ENCODE data around the gene RAX2.
"Not testable (repeated sequence)": the region's sequence is repeated elsewhere in the genome, so short reads cannot be mapped to it uniquely, and the experiment has no call there.

The RAX2 gene

DNA sequence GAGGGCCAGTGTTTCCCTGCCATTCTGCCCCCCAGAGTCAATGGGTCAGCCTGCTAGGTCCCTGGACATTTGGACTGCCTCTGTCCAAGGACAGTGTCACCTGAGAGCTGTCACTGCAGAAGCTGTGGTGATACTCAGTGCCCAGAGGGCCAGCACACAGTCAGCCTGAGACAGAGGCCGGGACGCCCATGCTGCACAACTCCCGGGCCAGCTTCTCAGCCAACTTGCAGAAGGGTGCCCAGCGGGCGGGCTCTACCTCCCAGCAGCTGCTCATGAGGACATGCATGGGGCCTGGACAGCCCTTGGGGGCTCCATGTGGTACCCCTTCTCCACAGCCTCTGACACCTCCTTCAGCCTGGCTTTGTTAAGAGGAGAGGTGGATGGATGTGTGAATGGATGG lies 3.8 kb upstream of the RAX2 start:
- DNase-seq, result no peak

DNA sequence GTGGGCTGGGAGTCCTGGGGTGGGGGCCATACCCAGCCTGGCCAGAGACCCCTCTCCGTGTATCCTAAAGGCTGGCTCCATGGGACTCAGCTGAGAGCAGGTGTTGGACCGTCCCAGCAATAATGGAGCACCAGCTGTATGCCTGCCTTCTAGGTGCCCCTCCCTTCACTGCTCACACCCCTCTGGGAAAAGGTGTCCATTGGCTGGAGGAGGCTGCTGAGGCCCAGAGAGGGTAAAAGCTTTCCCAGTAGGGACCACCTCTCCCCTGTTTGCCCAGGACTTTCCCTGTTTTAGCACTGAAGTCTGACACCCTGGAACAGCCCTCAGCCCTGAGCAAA lies 3.3 kb upstream of the RAX2 start:
- DNase-seq, result no peak

DNA sequence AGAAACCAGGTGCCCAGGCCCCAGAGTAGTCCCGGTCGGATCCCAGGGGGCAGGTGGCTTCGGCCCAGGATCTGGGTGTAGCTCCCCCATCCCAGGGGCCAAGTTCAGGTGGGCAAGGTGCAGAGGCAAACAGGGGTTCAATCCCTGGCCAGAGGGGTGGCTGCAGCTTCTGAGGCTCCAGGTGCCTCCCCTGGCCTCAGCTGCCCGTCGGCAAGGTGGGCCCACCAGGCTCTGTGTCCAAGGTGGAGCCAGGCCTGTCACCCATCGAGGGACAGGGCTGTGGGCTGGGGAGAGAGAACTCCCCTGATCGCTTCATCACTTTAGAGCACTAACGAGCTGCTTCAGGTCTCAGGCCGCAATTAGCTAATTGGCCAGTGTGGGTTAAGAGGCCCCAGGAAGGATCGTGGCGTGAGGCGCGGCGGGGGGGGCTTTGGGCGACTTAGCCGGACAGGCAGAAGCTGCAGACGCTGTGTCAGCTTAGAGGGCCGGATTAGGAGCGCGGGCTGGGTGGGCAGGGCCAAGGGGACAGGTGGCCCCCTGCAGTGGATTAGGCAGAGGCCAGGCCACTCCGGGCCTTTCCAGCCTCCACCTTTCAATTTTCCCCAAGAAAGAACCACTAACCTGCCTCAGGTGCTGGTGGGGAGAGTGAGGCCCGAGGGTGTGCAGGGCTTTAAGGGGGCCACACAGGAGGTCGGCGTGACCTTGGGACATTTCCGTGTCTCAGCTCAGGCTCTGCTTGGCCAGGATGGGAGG lies 2.8 kb upstream of the RAX2 start:
- no peak for DNase-seq

DNA sequence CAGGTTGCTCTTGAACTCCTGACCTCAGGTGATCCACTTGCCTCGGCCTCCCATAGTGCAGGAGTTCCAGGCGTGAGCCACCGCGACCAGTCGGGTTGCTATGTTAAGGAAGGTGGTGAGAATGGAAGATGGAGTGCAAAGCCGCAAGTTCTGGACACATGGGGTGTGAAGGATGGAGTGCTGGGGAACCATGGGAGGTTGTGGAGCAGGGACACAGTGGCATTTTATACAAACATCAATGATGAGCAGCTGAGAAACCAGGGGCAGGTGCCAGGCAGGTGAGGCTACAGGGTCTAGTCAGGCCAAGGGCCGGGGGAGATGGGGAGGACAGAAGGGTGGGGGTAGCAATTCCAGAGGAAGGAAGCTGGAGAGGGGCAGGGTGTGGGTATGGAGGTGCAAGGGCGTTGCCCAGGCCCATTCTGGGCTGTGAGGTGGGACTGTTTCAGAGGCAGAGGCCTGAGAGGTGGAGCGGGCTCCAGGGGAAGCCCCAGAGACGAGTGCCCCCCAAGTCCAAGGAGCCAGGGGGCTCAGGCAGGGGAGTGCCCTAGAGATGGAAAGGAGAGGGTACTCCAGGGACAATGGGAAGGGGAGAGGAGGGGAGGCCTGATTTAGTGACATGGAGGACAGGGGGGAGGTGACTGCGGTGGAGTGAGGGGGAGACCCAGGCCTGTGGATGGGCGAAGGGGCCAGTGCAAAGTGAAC lies 1.9 kb upstream of the RAX2 start:
- no peak for DNase-seq

DNA sequence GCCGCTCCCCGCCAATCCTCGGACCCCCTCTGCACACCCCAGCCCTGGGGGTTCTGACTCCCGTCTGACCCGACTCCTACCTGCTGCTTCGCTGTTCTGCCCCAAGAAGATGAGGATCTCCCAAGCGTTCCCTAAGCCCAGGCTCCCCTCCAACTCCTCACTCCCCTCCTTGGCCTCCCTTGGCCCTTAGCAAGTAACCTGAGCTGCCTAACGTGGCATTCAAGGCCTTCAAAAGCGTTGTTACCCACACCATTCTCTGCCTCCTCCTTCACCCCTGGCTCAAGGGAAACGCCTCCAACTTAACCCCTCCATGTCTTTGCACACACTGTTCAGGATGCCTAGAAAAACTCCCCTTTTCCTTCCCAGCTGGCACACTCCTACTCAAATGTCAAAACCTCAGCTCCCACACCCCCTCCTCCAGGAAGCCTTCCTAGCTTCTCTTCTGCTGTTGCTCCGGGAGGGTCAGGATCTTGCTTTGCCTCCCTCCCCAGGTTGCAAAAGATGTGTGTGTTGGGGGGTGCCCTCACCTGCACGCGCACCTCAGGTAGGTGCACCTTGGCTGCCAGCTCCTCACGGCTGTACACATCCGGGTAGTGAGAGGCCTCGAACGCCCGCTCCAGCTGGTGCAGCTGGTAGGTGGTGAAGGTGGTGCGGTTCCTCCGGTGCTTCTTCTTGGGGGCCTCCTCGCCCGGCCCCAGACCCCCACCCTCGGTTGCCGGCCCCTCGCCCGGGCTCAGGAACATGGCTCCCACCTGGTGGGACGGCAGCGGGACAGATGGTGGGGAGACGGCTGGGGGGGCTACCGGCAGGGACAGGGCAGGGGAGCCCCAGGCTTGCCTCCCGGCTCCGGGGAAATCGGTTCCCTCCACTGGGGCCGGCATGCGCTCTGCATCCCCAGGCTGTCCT lies 775 bp downstream of the RAX2 start:
- DNase-seq, result no peak

DNA sequence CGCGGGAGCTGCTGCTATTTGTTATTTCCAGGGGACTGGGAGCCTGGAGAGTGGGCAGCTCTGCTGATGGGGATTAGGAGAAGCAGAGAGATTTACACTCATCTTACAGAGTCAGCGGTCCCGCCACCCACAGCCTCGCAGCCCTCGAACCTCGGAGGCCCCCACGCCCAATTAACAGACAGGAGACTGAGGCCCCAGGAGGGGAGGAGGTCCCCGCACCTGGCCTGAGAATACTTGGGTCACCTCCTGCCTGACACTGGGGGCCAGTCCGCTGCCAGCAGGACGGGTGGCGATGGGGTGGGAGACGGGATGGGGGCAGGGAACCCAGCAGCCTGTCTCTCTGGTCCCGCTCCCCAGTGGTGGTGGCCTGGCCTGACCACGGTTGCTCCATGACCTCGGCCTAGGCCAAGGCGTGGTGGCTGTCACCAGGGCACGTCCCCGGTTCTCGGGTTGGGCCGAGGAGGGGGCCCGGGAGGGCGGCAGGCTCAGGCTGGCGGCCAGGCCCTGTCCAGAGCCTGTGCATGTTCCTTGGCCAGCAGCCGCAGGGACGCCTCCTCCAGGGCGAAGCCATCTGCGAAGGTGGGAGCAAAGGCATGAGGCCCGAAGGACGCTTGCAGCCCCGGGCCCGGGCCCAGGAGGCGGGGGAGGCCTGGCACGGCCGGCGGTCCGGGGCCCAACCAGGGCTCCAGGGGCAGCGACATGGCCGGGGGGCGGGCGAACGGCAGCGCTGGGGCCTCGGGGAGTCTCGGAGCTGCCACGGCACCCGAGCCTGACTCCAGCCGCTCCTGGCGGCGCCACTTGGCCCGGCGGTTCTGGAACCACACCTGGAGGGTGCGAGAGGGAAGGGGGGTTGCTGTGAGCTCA lies 1.7 kb downstream of the RAX2 start:
- no peak for DNase-seq

DNA sequence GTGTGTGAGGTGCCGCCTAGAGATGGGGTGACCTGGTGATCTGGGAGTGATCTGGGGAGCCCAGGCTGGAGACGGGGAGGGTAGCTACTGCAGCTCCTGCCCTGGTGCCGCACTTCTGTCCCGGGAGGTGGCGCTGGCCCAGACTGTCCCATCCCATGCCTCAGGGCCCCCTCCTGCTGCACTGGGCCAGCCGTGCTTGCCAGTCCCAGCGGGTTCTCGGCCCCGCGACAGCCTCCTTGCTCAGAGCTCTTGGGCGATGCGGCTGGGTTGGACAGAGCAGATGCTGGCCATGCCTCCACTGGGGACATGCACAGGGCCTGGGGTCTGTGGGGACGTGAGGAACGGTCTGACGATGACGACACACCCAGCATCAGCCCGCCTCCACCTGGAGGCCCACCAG lies 2.5 kb downstream of the RAX2 start:
- no peak for DNase-seq

DNA sequence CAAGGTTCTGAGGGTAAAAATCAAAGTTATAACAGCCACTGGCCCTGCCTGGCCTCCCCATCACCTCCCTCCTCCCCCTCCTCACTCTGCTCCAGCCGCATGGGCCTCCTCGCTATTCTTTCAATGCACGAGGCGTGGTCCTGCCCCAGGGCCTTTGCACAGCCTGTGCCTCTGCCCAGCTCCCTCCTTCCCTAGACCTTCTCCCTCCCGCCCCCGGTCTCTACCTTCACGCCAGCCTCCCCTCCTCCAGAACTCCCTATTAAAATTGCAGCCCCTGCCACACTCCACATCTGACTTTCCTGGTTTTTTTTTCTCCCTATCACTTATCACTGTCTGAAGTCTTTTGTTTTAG lies 3.3 kb downstream of the RAX2 start:
- no peak for DNase-seq

DNA sequence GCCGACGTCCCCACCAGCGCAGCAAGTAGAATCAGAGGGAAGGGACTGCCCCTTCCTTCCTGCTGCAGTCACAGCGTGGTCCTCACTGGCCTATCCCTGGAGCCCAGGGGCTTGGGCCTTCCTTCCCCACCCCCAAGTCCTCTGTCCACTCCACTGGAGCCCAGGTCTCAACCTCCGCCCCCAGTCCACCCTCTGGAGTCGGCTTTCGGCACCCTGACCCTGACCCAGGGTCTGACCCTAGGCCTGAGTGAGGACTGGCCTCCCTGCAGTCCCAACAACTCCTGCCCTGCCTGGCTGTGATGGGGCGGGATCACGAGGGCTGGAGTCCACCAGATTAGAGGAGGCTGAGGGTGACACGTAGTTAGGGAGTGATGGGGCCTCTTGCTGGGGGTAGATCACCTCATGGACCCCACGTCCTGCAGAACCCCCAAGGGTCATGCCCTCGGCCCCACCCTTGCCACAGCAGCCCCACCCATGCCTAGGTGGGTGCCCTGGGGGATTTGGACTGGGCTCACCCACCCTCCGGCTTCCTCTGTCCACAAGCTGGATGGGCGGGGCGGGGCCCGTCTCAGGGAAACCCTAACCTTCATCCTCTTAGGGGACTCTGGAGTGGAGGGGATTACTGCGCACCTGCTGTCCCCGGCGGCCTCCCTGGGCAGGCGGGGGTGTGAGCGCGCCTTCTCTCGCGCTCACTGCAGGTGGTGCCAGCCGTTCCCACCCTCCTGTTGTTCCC lies 3.8 kb downstream of the RAX2 start:
- DNase-seq, result no peak

DNA sequence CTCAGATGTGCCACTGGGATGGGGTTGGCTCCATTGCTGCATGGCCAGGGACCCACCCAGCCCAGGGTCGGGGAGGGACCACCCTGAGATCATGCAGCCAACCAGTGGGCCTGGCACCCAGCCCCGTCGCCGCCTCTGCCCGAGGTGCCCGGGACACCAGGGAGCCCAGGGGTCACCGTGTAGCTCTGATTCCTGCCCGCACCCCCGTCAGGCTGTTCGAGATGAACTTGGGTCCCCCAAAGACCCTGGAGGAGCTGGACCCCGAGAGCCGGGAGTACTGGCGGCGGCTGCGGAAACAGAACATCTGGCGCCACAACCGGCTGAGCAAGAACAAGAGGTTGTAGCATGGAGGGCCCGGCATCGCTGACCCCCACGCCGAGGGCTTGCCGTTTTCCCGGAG lies 5.0 kb downstream of the RAX2 start:
- DNase-seq, result no peak

DNA sequence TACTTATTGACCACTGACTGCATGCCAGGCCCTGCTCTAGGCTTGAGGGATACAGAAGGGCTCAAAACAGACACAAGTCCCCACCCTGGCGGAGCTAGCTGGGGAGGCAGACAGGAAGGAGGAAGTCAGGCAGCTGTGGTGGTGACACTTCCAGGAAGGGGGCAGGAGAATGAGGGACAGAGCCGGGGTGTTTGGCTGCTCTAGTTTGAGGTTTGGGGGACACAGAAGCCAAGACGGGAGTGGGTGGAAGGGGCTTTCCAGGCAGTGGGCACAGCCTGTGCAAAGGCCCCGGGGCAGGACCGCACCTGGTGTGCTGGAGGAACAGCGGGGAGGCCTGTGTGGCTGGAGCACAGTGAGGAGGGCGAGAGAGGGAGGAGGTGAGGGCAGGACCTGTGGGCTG lies 5.5 kb downstream of the RAX2 start:
- DNase-seq, result no peak

DNA sequence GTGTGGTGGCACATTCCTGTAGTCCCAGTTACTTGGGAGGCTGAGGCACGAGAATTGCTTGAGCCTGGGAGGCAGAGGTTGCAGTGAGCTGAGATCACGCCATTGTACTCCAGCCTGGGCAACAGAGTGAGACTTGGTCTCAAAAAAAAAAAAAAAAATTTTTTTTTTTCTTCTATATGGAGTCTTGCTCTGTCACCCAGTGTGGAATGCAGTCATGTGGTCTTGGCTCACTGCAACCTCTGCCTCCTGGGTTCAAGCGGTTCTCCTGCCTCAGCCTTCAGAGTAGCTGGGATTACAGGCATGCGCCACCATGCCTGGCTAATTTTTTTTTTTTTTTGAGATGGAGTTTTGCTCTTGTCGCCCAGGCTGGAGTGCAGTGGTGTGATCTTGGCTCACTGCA lies 6.3 kb downstream of the RAX2 start:
- not testable (repeated sequence) for DNase-seq

DNA sequence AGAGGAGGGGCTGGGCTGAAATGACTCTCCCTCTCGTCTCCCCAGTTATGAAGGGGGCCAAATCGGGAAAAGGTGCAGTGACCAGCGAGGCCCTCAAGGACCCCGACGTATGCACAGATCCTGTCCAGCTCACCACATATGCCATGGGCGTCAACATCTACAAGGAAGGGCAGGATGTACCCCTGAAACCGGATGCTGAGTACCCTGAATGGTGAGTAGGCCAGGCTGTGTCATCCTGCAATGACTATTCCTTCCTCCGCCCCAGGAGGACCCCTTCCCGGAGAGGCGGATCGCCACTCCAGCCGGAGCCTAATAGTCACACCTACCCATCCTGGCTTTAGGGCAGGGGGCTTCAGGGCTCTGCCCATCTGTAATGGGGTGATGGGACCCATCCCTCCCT lies 6.9 kb downstream of the RAX2 start:
- no peak for DNase-seq

DNA sequence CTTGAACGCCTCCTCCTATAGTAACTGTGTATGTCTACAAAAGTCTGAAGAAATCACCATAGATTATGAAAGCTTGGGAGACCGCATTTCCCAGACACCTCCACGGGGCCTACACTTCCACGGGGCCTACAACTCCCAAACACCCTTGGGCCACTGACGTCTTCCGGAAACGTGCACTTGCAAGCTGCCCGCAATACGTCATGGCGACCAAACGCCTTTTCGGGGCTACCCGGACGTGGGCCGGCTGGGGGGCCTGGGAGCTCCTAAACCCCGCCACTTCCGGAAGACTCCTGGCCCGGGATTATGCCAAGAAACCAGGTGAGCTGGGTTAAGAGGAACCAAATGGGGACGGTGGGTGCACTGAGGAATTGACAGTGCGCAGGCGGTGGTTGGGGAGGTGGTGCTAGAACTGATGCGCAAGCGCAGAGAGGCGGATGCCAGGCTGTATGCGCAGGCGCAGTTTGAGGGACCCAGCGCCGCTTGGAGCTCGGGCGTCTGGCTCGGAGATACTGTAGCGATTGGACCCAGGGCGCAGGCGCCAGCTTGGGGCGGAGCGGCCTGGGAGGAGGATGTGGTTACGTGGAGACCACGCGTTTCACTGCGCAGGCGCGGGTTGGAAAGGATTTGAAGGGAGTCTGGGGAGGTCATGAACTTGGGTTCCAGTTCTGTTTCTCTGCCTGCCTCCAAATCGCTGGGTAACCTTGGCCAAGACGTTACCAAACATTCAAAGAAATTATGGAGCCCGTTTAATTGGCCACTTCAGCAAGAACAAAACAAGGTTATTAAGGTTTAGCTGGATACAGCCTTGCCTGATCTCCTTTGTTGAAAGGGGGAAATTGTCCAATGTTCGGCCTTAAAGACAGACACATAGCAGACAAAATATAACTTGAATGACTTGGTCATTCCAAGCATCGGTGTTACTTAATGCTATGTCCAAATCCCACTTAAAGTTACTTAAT lies 9.2 kb downstream of the RAX2 start, which contains the start of gene MRPL54:
MRPL54 (plus strand) TSS at position 182 of the 959 bp plus-strand sequence; CDS start at position 201, 19 bp downstream.
- DNase-seq, result peak; percentile 99

DNA sequence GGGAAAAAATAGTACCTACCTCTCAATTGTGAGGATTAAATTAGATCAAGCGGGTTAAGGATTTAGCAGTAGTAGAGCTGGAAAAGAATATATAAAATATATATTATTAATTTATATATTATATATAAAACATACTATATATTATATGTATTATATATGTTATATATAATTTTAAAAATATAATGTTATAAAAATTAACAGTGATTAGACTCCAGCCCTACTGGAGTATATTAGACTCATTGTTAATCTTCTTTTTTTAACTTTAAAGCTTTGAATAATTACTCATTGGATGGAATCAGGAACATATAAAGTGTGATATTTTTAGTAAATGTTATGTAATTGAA lies 9.9 kb downstream of the RAX2 start:
- no peak for DNase-seq

DNA sequence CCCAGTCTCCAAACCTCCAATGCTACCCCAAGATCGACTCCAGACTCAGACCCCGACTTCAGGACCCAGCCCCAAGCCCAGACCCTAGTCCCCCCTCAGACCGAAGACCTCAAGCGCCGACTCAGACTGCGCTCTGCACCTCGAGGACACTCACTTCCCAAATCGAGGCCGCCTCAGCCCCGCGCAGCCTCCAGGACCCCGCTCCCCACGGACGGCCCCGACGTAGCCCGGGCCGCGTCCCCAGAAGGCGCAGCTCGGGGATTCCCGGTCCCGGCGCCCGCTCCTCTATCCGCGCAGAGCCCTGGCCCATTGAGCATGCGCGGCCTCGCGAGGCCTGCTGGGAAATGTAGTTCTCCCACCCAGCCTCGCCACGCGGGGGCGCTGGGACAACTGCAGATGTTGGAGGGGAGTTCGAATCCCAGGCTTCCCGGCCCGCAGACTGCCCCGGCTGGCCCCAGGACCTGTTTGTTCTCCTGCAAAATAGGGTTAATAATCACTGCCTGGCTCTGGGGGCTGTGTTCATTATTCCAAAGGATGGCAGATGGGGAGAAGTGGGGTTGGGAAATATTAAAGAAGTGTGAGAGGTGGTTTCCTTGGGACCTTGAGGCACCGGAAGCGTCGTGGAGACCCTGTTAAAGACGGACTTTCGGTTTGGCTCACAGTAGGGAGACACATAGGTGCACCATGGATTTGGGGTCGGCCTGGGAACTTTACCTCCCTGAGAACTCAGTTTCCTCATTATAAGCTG lies 10.5 kb downstream of the RAX2 start, which contains the start of gene APBA3:
APBA3 (minus strand) TSS at position 311 of the 748 bp plus-strand sequence. CDS start 1,428 bp downstream, outside the sequence.
- peak; percentile 97 for DNase-seq

DNA sequence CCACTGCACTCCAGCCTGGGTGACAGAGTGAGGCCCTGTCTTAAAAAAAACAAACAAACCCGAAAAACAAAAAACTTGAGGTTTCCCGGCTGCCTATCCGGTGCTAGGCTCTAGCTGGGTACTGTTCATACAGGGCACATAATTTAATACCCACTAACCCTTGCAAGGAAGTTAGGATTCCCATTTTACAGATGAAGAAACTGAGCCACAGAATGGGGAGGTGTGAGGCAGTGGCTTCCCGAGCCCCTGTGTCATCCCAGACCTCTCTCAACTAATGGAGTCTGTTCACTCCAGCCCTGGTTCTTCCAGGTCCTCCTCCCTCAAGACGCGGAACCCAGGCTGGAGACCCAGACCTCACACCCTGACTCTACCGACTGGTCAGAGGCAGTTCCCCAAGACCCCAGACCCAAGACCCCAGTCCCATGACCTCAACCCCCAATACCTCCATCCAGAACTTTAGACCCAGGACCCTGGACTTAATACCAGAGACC lies 11.1 kb downstream of the RAX2 start:
- DNase-seq, result peak; percentile 43

DNA sequence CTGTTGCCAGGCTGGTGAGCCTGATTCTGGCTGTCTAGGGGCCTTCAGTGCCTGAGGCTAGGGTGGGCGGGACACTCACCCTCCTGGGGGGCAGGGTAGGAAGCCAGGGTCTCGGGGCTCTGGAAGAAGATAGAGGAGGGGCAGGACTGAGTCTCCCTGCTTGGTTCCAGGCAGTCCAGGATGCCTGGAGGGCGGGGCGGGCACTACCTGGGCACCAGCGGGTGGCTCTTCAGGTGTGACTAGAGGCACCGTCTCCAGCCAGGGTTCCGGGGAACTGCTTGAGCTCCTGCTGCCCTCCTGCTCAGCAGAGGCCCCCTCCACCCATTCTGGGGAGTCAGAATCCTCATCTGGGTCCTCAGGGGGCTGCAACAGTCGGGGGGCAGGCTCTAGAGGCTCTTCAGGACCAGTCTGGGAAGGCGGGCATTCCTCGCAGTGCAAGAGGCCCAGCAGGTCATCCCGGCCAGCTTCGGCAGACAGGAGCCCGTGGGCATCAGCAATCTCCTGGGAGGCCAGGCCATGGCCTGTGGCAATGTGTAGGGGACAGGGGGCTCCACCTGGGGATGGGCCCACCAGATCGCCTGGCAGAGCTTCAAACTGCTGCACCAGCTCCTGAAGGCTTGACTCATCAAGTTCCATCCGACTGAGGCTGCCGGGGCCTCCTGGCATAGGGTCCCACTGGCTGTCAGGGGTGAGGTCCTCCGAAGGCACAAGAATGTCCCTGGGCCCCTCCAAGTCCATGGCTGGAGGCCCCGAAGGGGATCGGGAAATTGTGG lies 12.4 kb downstream of the RAX2 start:
- no peak for DNase-seq

DNA sequence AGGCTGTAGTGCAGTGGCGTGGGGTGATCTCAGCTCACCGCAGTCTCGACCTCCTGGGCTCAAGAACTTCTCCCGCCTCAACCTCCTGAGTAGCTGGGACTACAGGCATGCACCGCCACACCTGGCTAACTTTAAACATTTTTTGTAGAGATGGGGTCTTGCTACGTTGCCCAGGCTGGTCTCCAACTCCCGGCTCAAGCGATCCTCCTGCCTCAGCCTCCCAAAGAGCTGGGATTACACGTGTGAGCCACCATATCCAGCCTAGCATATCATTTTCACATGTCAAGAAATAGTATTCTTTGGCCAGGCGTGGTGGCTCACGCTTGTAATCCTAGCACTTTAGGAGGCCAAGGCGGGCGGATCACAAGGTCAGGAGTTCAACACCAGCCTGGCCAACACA lies 13.7 kb downstream of the RAX2 start:
- not testable (repeated sequence) for DNase-seq
